HG02588 (cell line): ENCODE measurements around the gene NXPE1.
"Not testable (repeated sequence)": the region's sequence is repeated elsewhere in the genome, so short reads cannot be mapped to it uniquely, and the experiment has no call there.

Experiments
- ATAC-seq: cut with Tn5 transposase; IDR thresholded peaks from one replicate; pipeline ENCODE4 v1.9.1; 2021; ENCODE audit warnings: mild to moderate bottlenecking, moderate library complexity; ENCODE audit not compliant: unreplicated experiment

NXPE1 gene

GRCh38 chr11:114559425-114560310 is at the start of gene NXPE1:
Gene NXPE1, minus strand, starts transcription at chr11:114559881. Its CDS starts 8,680 bp downstream, at chr11:114551201.
- ATAC-seq: no peak

GRCh38 chr11:114609429-114609828 is 49.7 kb upstream of the NXPE1 start:
- no peak for ATAC-seq

- not testable (repeated sequence) for ATAC-seq
These were observed 48.9 kb upstream of the NXPE1 start for GRCh38 chr11:114608605-114609004.

GRCh38 chr11:114607753-114608459 is 48.2 kb upstream of the NXPE1 start:
- no peak for ATAC-seq

GRCh38 chr11:114606802-114607075 is 47.1 kb upstream of the NXPE1 start:
- not testable (repeated sequence) for ATAC-seq

GRCh38 chr11:114606003-114606801 is 46.5 kb upstream of the NXPE1 start:
- no peak for ATAC-seq

- ATAC-seq: no peak
These were observed 45.7 kb upstream of the NXPE1 start for GRCh38 chr11:114605370-114605769.

- no peak for ATAC-seq
These were observed 45.2 kb upstream of the NXPE1 start for GRCh38 chr11:114604886-114605285.

- no peak for ATAC-seq
These were observed 44.6 kb upstream of the NXPE1 start for GRCh38 chr11:114604179-114604813.

- ATAC-seq: not testable (repeated sequence)
These were observed 43.5 kb upstream of the NXPE1 start for GRCh38 chr11:114603151-114603550.

GRCh38 chr11:114598461-114598860 is 38.8 kb upstream of the NXPE1 start:
- no peak for ATAC-seq

- ATAC-seq: no peak
These were observed 36.7 kb upstream of the NXPE1 start for GRCh38 chr11:114596175-114596919.

- no peak for ATAC-seq
These were observed 35.9 kb upstream of the NXPE1 start, which contains the start of gene NXPE4 for GRCh38 chr11:114595571-114595970. Gene NXPE4, minus strand, starts transcription at chr11:114595786. Its CDS starts 1,027 bp downstream, at chr11:114594759.

GRCh38 chr11:114594703-114595102 is 35.0 kb upstream of the NXPE1 start:
- ATAC-seq: no peak

- no peak for ATAC-seq
These were observed 27.8 kb upstream of the NXPE1 start for GRCh38 chr11:114587398-114587953.

- no peak for ATAC-seq
These were observed 27.1 kb upstream of the NXPE1 start for GRCh38 chr11:114586797-114587196.

GRCh38 chr11:114571712-114572111 is 12.0 kb upstream of the NXPE1 start:
- ATAC-seq: no peak

- ATAC-seq: no peak
These were observed 10.1 kb upstream of the NXPE1 start for GRCh38 chr11:114569801-114570200.

- ATAC-seq: no peak
These were observed 6.6 kb upstream of the NXPE1 start for GRCh38 chr11:114566276-114566675.

GRCh38 chr11:114564831-114565230 is 5.2 kb upstream of the NXPE1 start:
- ATAC-seq: no peak
